Thoracic aorta (tissue), 2 donors: ENCODE results near the gene NECAB2. TPM values are rescaled to one million over a fixed set of nuclear protein-coding genes. Genes with fewer than 3 reads are reported as not detected.

Experiments
- ATAC-seq: fragments of 150-250 bp; one replicate; pipeline ENCODE4 v1.8.0; 2017; ENCODE audit warnings: low read depth; ENCODE audit not compliant: insufficient number of reproducible peaks, low FRiP score
- DNase-seq: peaks from one replicate; pipeline ENCODE4 v3.0.0-alpha.2; 2020; ENCODE audit warnings: low spot score
- H3K27ac ChIP-seq, 2 donors: fragments of 200-600 bp; sonication (generic); 1 replicate in 1 of 2; 2 replicates in 1 of 2; pipeline ENCODE4 v1.5.1; 2016; ENCODE audit warnings: mild to moderate bottlenecking in 2 of 2, moderate library complexity in 2 of 2
- H3K27me3 ChIP-seq: fragments of 200-600 bp; sonication (generic); replicated peaks from 2 replicates; pipeline ENCODE4 v1.6.0; 2016; ENCODE audit warnings: mild to moderate bottlenecking; ENCODE audit not compliant: insufficient read depth
- H3K36me3 ChIP-seq: fragments of 200-600 bp; sonication (generic); one replicate; pipeline ENCODE4 v1.5.1; 2016
- H3K4me1 ChIP-seq, 2 donors: fragments of 200-600 bp; sonication (generic); 1 replicate in 1 of 2; 2 replicates in 1 of 2; pipeline versions ENCODE4 v1.5.1 to v1.6.0; 2016; ENCODE audit warnings: low read depth in 2 of 2, mild to moderate bottlenecking in 1 of 2; ENCODE audit not compliant: control insufficient read depth in 1 of 2
- H3K4me3 ChIP-seq: fragments of 200-600 bp; sonication (generic); 2 replicates; pipeline ENCODE4 v1.5.1; 2016; ENCODE audit warnings: mild to moderate bottlenecking
- H3K9me3 ChIP-seq: fragments of 200-600 bp; sonication (generic); 2 replicates; pipeline ENCODE4 v1.5.1; 2016
- total RNA-seq, 2 donors: library from RNA; depleted of rRNA; stranded (reverse); fragments of >200 nt; gene quantifications; one replicate each; pipeline versions ENCODE4 v1.1.0 to v1.2.3, GENCODE V29; 2016
- TF ChIP-seq, protein P1 (sequence below): fragments of 200-600 bp; sonication (generic); IDR thresholded peaks from one replicate; pipeline ENCODE4 v1.5.1; 2019; ENCODE audit warnings: antibody characterized with exemption

Gene NECAB2
- total RNA-seq, 2 donors from 2014 or later, result not detected

DNA sequence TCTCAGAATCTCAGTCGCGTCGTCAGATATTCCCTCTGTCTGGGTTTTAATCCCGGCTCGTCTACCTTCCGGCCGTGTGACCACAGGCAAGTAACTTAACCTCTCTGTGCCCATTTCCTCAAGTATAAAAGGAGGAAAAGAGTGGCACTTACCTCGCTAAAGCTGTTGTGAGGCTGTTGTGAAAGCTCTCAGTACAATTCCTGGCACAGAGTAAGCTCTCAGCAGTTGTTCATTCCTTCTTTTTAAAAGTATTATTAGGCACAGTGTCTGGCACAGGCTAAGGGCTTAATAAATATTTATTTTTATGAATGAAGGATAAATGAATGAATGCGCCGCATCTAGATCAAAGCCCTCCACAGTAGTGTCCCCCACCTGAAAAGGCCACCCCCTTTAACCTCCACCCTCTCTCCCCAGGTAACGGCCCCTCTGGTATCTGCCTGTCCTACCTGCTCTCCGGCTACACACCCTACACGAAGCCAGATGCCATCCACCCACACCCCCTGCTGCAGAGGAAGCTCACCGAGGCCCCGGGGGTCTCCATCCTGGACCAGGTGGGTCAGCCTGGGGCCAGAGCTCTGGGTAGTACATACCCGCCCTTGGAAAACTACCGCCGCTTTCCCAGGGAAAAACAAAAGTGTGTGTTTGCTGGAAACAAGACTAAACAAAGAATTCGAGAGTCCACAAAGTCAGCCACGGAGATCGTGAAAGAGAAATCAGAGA lies 9.0 kb upstream of the NECAB2 start:
- TF ChIP-seq, protein P1, sequence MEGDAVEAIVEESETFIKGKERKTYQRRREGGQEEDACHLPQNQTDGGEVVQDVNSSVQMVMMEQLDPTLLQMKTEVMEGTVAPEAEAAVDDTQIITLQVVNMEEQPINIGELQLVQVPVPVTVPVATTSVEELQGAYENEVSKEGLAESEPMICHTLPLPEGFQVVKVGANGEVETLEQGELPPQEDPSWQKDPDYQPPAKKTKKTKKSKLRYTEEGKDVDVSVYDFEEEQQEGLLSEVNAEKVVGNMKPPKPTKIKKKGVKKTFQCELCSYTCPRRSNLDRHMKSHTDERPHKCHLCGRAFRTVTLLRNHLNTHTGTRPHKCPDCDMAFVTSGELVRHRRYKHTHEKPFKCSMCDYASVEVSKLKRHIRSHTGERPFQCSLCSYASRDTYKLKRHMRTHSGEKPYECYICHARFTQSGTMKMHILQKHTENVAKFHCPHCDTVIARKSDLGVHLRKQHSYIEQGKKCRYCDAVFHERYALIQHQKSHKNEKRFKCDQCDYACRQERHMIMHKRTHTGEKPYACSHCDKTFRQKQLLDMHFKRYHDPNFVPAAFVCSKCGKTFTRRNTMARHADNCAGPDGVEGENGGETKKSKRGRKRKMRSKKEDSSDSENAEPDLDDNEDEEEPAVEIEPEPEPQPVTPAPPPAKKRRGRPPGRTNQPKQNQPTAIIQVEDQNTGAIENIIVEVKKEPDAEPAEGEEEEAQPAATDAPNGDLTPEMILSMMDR, result no peak
- Histone ChIP-seq H3K4me1 (peaks cover 9 to 24% of the 10 kb centered on the region in 2 donors), H3K4me3 (no peak overlapping the region), H3K36me3 (peaks cover 43% of the 10 kb centered on the region), H3K27me3 (no peaks in the 10 kb centered on the region), H3K27ac (no peak overlapping the region), H3K9me3 (no peaks in the 10 kb centered on the region)
- DNase-seq (no peak), ATAC-seq (no peak)

DNA sequence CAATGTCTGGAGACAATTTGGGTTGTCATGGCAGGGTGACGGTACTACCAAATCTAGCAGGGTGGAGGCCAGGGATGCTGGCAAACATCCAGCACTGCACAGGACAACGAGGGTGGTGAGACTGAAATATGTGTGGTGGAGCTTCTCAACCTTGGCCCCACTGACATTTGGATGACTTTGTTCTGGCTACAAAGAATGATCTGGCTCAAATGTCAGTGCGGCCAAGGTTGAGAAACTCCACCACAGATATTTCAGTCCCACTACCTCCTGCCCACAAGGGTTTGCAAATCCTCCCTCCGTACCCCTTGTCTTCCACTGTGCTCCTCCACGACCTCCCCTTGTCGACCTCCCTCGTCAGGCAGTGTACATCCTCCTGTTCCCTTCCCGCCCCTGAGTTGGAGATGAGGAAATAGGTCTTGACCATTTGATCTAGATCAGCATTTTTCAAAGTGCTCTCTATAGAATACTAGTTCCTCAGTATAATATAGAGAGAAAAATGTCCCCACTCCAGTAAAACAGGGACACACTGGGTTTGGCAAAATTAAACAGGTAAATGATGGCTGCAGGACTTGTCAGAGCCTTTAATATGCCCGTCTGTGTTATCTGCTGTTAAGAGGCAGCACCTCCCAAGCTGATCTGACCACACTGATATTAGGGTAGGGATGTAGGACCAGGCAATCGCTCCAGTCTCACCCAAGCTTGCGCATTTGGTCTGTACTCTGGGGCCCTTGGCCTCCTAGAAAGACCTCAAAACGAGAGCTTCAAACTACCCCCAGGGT lies 8.2 kb upstream of the NECAB2 start:
- DNase-seq, result no peak
- peaks cover 43% of the 10 kb centered on the region for H3K36me3 ChIP-seq

DNA sequence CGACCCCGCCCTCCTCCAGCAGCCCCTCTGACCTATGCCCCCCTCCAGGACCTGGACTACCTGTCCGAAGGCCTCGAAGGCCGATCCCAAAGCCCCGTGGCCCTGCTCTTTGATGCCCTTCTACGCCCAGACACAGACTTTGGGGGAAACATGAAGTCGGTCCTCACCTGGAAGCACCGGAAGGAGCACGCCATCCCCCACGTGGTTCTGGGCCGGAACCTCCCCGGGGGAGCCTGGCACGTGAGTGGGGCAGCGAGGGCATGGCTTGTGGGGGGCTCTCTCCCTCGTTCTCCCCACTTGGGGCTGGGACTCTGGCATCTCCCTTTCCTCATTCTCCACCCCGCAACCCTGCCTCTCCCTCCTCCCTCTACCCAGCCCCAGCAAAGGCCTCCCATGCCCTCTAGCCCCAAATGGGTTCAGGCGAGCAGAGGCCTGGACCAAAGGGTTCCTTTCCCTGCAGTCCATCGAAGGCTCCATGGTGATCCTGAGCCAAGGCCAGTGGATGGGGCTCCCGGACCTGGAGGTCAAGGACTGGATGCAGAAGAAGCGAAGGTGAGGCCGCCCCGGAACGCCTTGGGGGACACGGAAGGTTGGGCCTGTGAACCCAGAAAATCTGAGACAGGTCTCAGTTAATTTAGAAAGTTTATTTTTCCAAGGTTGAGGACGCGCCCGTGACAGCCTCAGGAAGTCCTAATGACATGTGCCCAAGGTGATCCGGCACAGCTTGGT lies 7.4 kb upstream of the NECAB2 start:
- no peaks in the 10 kb centered on the region for H3K27me3 ChIP-seq
- H3K4me3 ChIP-seq, result no peak overlapping the region
- H3K27ac ChIP-seq, result no peak overlapping the region
- peaks cover 0 to 7% of the 10 kb centered on the region in 2 donors for H3K4me1 ChIP-seq
- ATAC-seq (no peak), DNase-seq (no peak)
- peaks cover 43% of the 10 kb centered on the region for H3K36me3 ChIP-seq
- TF ChIP-seq, protein P1, result no peak
- H3K9me3 ChIP-seq, result no peaks in the 10 kb centered on the region

More for the DNA sequence above, 8.2 kb upstream of the NECAB2 start:
- Histone ChIP-seq H3K27me3 (no peaks in the 10 kb centered on the region), H3K4me3 (no peak overlapping the region), H3K4me1 (peaks cover 5 to 16% of the 10 kb centered on the region in 2 donors), H3K27ac (no peak overlapping the region), H3K9me3 (no peaks in the 10 kb centered on the region)
- TF ChIP-seq, protein P1, result no peak
- ATAC-seq, result no peak

DNA sequence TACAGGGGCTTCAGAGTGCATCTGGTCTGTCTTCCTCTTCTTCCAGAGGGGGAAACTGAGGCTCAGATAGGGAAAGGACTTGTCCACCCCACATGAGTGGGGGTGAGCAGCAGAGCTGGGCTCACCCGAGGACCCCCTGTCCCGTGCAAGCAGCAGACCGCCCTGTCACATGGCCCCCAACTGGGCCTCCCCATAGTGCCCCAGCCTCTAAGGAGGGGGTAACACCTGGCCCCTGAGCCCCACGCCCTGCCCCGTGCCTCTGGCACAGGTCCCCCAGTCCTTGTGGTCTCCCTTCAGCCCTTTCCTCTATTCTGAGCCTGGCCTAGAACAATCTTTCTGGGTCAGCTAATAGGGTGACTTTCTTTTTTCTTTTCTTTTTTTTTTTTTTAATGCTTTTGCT lies 6.5 kb upstream of the NECAB2 start:
- DNase-seq, result no peak
- H3K27ac ChIP-seq, result no peak overlapping the region
- no peaks in the 10 kb centered on the region for H3K9me3 ChIP-seq
- ATAC-seq, result no peak
- peaks cover 48% of the 10 kb centered on the region for H3K36me3 ChIP-seq
- no peaks in the 10 kb centered on the region for H3K27me3 ChIP-seq
- no peak overlapping the region for H3K4me3 ChIP-seq
- peaks cover 0 to 1% of the 10 kb centered on the region in 2 donors for H3K4me1 ChIP-seq
- TF ChIP-seq, protein P1, result no peak
